Nephron (organoid): ENCODE data around the gene AGK.
A peak's percentile ranks its signal among the peaks of the same experiment; 100 is the strongest.

Experiments used
- H3K27ac Mint-ChIP-seq, 3 experiments: 2 replicates each; pipeline ENCODE4 v1.8.0; 2020; ENCODE audit warnings: mixed read lengths in 3 of 3, mild to moderate bottlenecking in 2 of 3, moderate library complexity in 1 of 3
- H3K27me3 Mint-ChIP-seq: 2 replicates; pipeline ENCODE4 v1.8.0; 2021; ENCODE audit warnings: low read depth, mild to moderate bottlenecking, moderate library complexity, mixed read lengths
- H3K36me3 Mint-ChIP-seq: 2 replicates; pipeline ENCODE4 v1.8.0; 2020; ENCODE audit warnings: low read depth, mixed read lengths
- H3K4me1 Mint-ChIP-seq: 2 replicates; pipeline ENCODE4 v1.8.0; 2020; ENCODE audit warnings: mixed read lengths
- H3K4me3 Mint-ChIP-seq, 3 experiments: 2 replicates each; pipeline ENCODE4 v1.8.0; 2020; ENCODE audit warnings: mild to moderate bottlenecking in 3 of 3, mixed read lengths in 3 of 3, moderate library complexity in 2 of 3
- H3K9me3 Mint-ChIP-seq: 2 replicates; pipeline ENCODE4 v1.8.0; 2020; ENCODE audit warnings: mixed read lengths
- TF ChIP-seq, protein P1 (sequence below), 3 experiments: fragments of 200-600 bp; sonication (generic); IDR thresholded peaks; one replicate each; pipeline ENCODE4 v1.5.0; 2021; ENCODE audit warnings: antibody characterized with exemption in 3 of 3; ENCODE audit not compliant: unreplicated experiment in 3 of 3

The AGK gene

DNA sequence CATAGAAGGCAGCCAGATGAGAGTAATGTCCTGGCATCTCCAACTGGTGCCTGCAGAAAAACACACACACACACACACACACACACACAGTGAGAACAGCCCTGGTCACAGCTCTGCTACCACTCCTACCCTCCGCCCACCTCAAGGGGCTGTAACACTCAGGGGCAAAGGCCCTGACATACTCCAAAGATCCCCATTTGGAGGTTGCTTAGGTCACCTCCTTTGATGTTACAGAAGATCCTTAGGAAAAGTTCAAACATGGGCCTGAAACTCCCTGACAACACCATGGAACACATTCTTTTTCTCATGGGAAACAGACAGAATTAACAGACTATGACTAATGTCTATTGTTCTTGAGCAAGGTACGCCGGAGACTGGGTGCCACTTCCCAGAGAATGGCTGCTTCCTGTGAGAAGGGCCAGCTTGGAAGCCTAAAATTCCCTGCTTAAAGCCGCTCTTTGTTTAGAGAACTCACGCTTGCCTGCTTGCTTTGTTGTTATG, 123.0 kb downstream of the AGK start:
- Mint-ChIP-seq H3K9me3 (no peaks in the 10 kb centered on the region), H3K27me3 (no peaks in the 10 kb centered on the region), H3K27ac (peak overlapping the region; percentile 98 to 99 (median 98)), H3K4me1 (peaks cover 8% of the 10 kb centered on the region), H3K36me3 (peaks cover 31% of the 10 kb centered on the region), H3K4me3 (peak overlapping the region in 2 of 3 experiments; percentile 20 to 69)
- TF ChIP-seq, protein P1, sequence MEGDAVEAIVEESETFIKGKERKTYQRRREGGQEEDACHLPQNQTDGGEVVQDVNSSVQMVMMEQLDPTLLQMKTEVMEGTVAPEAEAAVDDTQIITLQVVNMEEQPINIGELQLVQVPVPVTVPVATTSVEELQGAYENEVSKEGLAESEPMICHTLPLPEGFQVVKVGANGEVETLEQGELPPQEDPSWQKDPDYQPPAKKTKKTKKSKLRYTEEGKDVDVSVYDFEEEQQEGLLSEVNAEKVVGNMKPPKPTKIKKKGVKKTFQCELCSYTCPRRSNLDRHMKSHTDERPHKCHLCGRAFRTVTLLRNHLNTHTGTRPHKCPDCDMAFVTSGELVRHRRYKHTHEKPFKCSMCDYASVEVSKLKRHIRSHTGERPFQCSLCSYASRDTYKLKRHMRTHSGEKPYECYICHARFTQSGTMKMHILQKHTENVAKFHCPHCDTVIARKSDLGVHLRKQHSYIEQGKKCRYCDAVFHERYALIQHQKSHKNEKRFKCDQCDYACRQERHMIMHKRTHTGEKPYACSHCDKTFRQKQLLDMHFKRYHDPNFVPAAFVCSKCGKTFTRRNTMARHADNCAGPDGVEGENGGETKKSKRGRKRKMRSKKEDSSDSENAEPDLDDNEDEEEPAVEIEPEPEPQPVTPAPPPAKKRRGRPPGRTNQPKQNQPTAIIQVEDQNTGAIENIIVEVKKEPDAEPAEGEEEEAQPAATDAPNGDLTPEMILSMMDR (IDR thresholded peaks at IDR 0.05; ENCODE audit: unreplicated experiment in 3 of 3) = no peak

DNA sequence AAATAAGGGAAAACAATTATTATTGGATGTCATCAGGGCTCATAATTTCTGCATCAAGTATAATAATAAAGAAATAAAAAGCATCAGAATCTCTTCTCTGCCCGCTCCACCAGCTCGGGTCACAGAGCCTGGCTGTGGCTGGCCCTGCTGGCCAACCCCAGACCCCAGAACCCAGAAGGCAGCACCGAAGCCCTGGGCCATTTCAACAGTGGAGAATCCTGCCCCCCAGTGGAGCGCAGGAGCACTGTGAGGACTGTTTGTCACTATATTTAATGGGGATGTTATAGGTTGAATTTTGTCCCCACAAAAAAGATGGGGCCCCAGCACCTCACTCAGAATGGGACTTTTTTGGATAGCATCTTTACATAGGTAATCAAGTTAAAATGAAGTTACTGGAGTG, 123.5 kb downstream of the AGK start:
- H3K36me3 Mint-ChIP-seq = peaks cover 31% of the 10 kb centered on the region
- peaks cover 8% of the 10 kb centered on the region for H3K4me1 Mint-ChIP-seq
- H3K9me3 Mint-ChIP-seq = no peaks in the 10 kb centered on the region
- peak overlapping the region; percentile 98 to 99 (median 98) for H3K27ac Mint-ChIP-seq
- no peaks in the 10 kb centered on the region for H3K27me3 Mint-ChIP-seq
- H3K4me3 Mint-ChIP-seq = no peak overlapping the region
- TF ChIP-seq, protein P1 (IDR thresholded peaks at IDR 0.05; ENCODE audit: unreplicated experiment in 3 of 3) = peak in 2 of 3 experiments; percentile 26 to 44

- TF ChIP-seq, protein P1 (IDR thresholded peaks at IDR 0.05; ENCODE audit: unreplicated experiment in 3 of 3) = no peak
- Mint-ChIP-seq H3K27ac (peak overlapping the region in 1 of 3 experiments; percentile 98), H3K27me3 (no peaks in the 10 kb centered on the region), H3K4me3 (no peak overlapping the region), H3K9me3 (no peaks in the 10 kb centered on the region), H3K36me3 (peaks cover 35% of the 10 kb centered on the region), H3K4me1 (peaks cover 8% of the 10 kb centered on the region)
Measured at GRCh38 chr7:141675436-141676215, 124.4 kb downstream of the AGK start.

DNA sequence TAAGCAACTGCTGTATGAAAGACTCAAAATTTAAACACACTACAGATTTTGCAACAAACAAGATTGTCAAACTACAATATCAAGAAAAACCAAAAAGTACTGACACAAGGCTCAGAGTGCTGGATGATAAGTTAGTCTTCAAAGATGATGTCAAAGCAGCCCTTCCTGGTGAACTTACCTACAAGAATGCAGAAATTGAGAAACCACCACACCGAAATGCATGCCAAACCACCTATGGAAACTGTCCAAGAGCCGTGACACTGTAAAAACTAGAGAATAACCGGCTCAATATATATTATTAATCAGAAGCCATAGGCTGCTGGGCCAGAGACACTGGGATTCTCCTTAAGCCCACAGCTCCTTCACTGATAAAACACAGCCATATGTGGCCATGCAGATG, 125.4 kb downstream of the AGK start:
- no peak overlapping the region for H3K4me3 Mint-ChIP-seq
- peaks cover 31% of the 10 kb centered on the region for H3K36me3 Mint-ChIP-seq
- no peaks in the 10 kb centered on the region for H3K9me3 Mint-ChIP-seq
- no peaks in the 10 kb centered on the region for H3K27me3 Mint-ChIP-seq
- TF ChIP-seq, protein P1 (IDR thresholded peaks at IDR 0.05; ENCODE audit: unreplicated experiment in 3 of 3) = no peak
- H3K27ac Mint-ChIP-seq = no peak overlapping the region
- peaks cover 8% of the 10 kb centered on the region for H3K4me1 Mint-ChIP-seq

DNA sequence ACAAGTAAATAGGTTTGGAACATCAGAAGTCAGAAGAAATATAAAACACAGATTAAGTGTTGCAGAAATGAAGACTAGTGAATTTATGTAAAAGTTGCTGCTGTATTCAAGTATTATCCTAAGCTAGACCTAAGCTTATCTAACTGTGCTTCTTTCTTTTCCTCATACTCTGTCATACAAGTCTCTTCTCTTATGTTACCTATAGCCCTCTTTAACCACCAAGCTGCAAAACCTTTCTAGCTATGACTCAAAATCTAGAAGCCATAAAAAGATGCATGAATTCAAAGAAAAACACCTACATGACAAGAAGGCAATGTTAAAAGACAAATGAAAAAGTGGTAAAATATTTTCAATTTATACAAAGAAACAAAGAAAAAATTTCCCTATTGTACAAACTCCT, 127.8 kb downstream of the AGK start:
- TF ChIP-seq, protein P1 (IDR thresholded peaks at IDR 0.05; ENCODE audit: unreplicated experiment in 3 of 3) = no peak
- peaks cover 25% of the 10 kb centered on the region for H3K36me3 Mint-ChIP-seq

More for the DNA sequence above, 127.8 kb downstream of the AGK start:
- Mint-ChIP-seq H3K27me3 (no peaks in the 10 kb centered on the region), H3K27ac (no peak overlapping the region), H3K4me1 (peaks cover 7% of the 10 kb centered on the region), H3K9me3 (no peaks in the 10 kb centered on the region), H3K4me3 (no peak overlapping the region)
